HCT116 (cell line): ENCODE results near the gene FMNL1. TPM values are rescaled to one million over a fixed set of nuclear protein-coding genes. Genes with fewer than 3 reads are reported as not detected.

Source experiments
- ATAC-seq: fragments of 200-7000 bp; cut with Tn5 transposase; 2 replicates; pipeline ENCODE4 v1.9.1; 2020; ENCODE audit warnings: mild to moderate bottlenecking, moderate library complexity
- BruUV-seq: library from RNA; stranded (reverse); fragments of 400-500 nt; replicated peaks from 2 replicates; lab custom pipeline; 2021; lab: Mats Ljungman, UMichigan
- CTCF ChIA-PET: fragments of 300-600 bp; sonication (Branson Sonifier 250); formaldehyde crosslinking; loops from one replicate; lab custom pipeline; 2021; ENCODE audit warnings: antibody characterized with exemption; lab: Charles Lee
- POLR2A ChIA-PET: fragments of 300-600, 350-600 bp; sonication (Branson Sonifier 250); formaldehyde crosslinking; loops from one replicate; lab custom pipeline; 2021; ENCODE audit warnings: antibody characterized with exemption; lab: Charles Lee
- RAD21 ChIA-PET, 2 experiments: fragments of 300-600 bp; sonication (Branson Sonifier 250); formaldehyde crosslinking; loops; one replicate each; lab custom pipeline; 2023; ENCODE audit warnings: low total read pairs in 2 of 2; ENCODE audit not compliant: uncharacterized antibody in 2 of 2, unreplicated experiment in 2 of 2, low non-redundant PET in 1 of 2; lab: Charles Lee
- DNase-seq: peaks from one replicate; pipeline ENCODE4 v3.0.0-alpha.2; 2010; ENCODE audit warnings: low read depth, low spot score
- H2AFZ ChIP-seq: fragments of 200-600 bp; shearing (Covaris generic), sonication (generic); 2 replicates; pipeline ENCODE4 v1.6.1; 2017; ENCODE audit warnings: low read depth, mixed run types, mixed read lengths, antibody characterized with exemption, low read length; ENCODE audit not compliant: poor library complexity, severe bottlenecking
- H3K27ac ChIP-seq: 2 replicates; pipeline ENCODE4 v1.5.1; 2012; ENCODE audit warnings: low read depth, low read length
- H3K27me3 ChIP-seq: fragments of 200-600 bp; sonication (generic); 2 replicates; pipeline ENCODE4 v1.6.1; 2016; ENCODE audit warnings: mixed run types, low read length, mixed read lengths; ENCODE audit not compliant: insufficient read depth
- H3K36me3 ChIP-seq, 2 experiments: fragments of 200-500 bp in 1 of 2; fragments of 200-600 bp in 1 of 2; sonication (Bioruptor generic) in 1 of 2; sonication (generic) in 1 of 2; 2 replicates each; pipeline versions ENCODE4 v1.5.1 to v1.6.1; 2014 to 2016; ENCODE audit warnings: low read length in 2 of 2, inconsistent platforms in 1 of 2, mixed read lengths in 1 of 2, mixed run types in 1 of 2; ENCODE audit not compliant: insufficient read depth in 2 of 2, control insufficient read depth in 1 of 2
- H3K4me1 ChIP-seq, 2 experiments: fragments of 200-600 bp in 1 of 2; sonication (generic) in 1 of 2; 2 replicates each; pipeline versions ENCODE4 v1.5.1 to v1.6.1; 2012 to 2017; ENCODE audit warnings: low read length in 2 of 2, inconsistent platforms in 1 of 2, mild to moderate bottlenecking in 1 of 2, mixed read lengths in 1 of 2, mixed run types in 1 of 2, moderate library complexity in 1 of 2; ENCODE audit not compliant: insufficient read depth in 2 of 2, control insufficient read depth in 1 of 2
- H3K4me2 ChIP-seq: fragments of 200-600 bp; sonication (generic); 2 replicates; pipeline ENCODE4 v1.6.1; 2017; ENCODE audit warnings: mixed run types, low read length, mixed read lengths
- H3K4me3 ChIP-seq, 2 experiments: fragments of 200-600 bp in 1 of 2; sonication (generic) in 1 of 2; replicated peaks in 1 of 2; 2 replicates each; pipeline ENCODE4 v1.5.1; 2011 to 2016; ENCODE audit warnings: low read length in 2 of 2, control low read depth in 1 of 2, low read depth in 1 of 2, mild to moderate bottlenecking in 1 of 2, mixed read lengths in 1 of 2, mixed run types in 1 of 2
- H3K79me2 ChIP-seq: fragments of 200-600 bp; sonication (generic); 2 replicates; pipeline ENCODE4 v1.6.1; 2017; ENCODE audit warnings: mild to moderate bottlenecking, mixed run types, low read length, moderate library complexity, mixed read lengths; ENCODE audit not compliant: insufficient read depth
- H3K9ac ChIP-seq: fragments of 200-600 bp; sonication (generic); 2 replicates; pipeline ENCODE4 v1.6.1; 2016; ENCODE audit warnings: low read length, mixed read lengths
- H3K9me2 ChIP-seq: fragments of 200-600 bp; sonication (generic), shearing (Covaris generic); 2 replicates; pipeline ENCODE4 v1.6.1; 2017; ENCODE audit warnings: mixed run types, mild to moderate bottlenecking, moderate library complexity; ENCODE audit not compliant: insufficient read depth
- H3K9me3 ChIP-seq, 2 experiments: fragments of 200-500 bp in 1 of 2; fragments of 200-600 bp in 1 of 2; sonication (Bioruptor generic) in 1 of 2; sonication (generic) in 1 of 2; 2 replicates each; pipeline ENCODE4 v1.6.1; 2014 to 2017; ENCODE audit warnings: low read length in 2 of 2, mixed read lengths in 2 of 2, inconsistent platforms in 1 of 2, low read depth in 1 of 2, mild to moderate bottlenecking in 1 of 2, mixed run types in 1 of 2, moderate library complexity in 1 of 2; ENCODE audit not compliant: control insufficient read depth in 1 of 2, insufficient read depth in 1 of 2
- H4K20me1 ChIP-seq: fragments of 200-600 bp; sonication (generic), shearing (Covaris generic); 2 replicates; pipeline ENCODE4 v1.6.1; 2017; ENCODE audit warnings: mixed run types, mild to moderate bottlenecking, moderate library complexity; ENCODE audit not compliant: insufficient read depth
- CEBPB ChIP-seq: IDR thresholded peaks from 2 replicates; pipeline ENCODE4 v1.6.1; 2012; ENCODE audit warnings: low read depth
- FOSL1 ChIP-seq: IDR thresholded peaks from 2 replicates; pipeline ENCODE4 v1.6.1; 2012; ENCODE audit warnings: low read depth
- JUND ChIP-seq: IDR thresholded peaks from 2 replicates; pipeline ENCODE4 v1.6.1; 2012
- RAD21 ChIP-seq: IDR thresholded peaks from 2 replicates; pipeline ENCODE4 v1.6.1; 2012; ENCODE audit warnings: low read depth, mild to moderate bottlenecking
- SP1 ChIP-seq: IDR thresholded peaks from 2 replicates; pipeline ENCODE4 v1.6.1; 2012; ENCODE audit warnings: low read depth
- SRF ChIP-seq: IDR thresholded peaks from 2 replicates; pipeline ENCODE4 v1.6.1; 2012; ENCODE audit warnings: low read depth
- YY1 ChIP-seq: IDR thresholded peaks from 2 replicates; pipeline ENCODE4 v1.6.1; 2011; ENCODE audit warnings: low read length, low read depth, moderate library complexity, mild to moderate bottlenecking; ENCODE audit not compliant: insufficient replicate concordance; ENCODE audit errors: extremely low read depth
- ZFX ChIP-seq: fragments of 450-650 bp; IDR thresholded peaks from 2 replicates; pipeline ENCODE4 v1.6.1; 2017
- intact Hi-C: fragments of 100-400 bp; cut with micrococcal nuclease; formaldehyde crosslinking; loops from 2 replicates; pipeline ENCODE4 v1.10.0; 2022
- total RNA-seq: library from RNA; stranded (reverse); gene quantifications from one replicate; pipeline ENCODE4 v1.2.1, GENCODE V29; 2021; ENCODE audit not compliant: unreplicated experiment
- TF ChIP-seq, protein P1 (sequence below): IDR thresholded peaks from 2 replicates; pipeline ENCODE4 v1.6.1; 2012
- TF ChIP-seq, protein P2 (sequence below): IDR thresholded peaks from 2 replicates; pipeline ENCODE4 v1.6.1; 2012
- TF ChIP-seq, protein P3 (sequence below): IDR thresholded peaks from 2 replicates; pipeline ENCODE4 v1.6.1; 2012; ENCODE audit warnings: low read depth

Gene FMNL1
- total RNA-seq, 1 experiment from 2014 or later, result 8.2 TPM

DNA sequence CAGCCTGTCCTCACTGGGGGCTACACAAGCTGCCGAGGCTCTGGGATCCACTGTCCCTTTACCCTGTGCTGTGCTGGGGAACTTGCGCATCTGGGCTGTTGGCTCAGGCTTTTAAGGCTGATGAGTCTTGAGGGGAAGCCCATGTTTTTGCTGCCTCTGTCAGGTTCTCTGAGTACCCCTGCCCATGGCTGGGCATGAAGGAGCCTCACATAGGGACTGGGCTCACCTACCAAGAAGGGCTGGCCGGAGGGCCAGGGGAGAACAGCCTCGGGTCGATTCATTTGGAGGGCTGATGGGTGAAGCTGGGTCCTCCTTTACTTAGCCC, 14.6 kb downstream of the FMNL1 start:
- no peak overlapping the region for H2AFZ ChIP-seq
- H3K4me2 ChIP-seq, result no peak overlapping the region
- no peak overlapping the region for H3K27ac ChIP-seq
- H3K4me1 ChIP-seq, result peaks cover 6 to 13% of the 10 kb centered on the region in 2 experiments; a peak in 3 of 4 replicates
- H4K20me1 ChIP-seq, result no peaks in the 10 kb centered on the region
- no peak for ATAC-seq
- ChIA-PET RAD21 (interaction anchor here in 1 of 2 experiments (1.0 kb wide), 1 partner anchor 101 kb away, joined by 4 read pairs; the partner anchor contains the start of gene ACBD4), POLR2A (no interaction called here), CTCF (interaction anchor here (0.7 to 3.4 kb wide), 8 partner anchors 8 to 135 kb away, joined by 3 to 34 read pairs (median 4); partner anchors contain the start of gene ACBD4)
- H3K9me2 ChIP-seq, result no peaks in the 10 kb centered on the region
- H3K9me3 ChIP-seq, result no peaks in the 10 kb centered on the region
- no TSS peak for BruUV-seq
- H3K36me3 ChIP-seq, result no peaks in the 10 kb centered on the region
- intact Hi-C loops, result no loop called here
- H3K79me2 ChIP-seq, result no peaks in the 10 kb centered on the region
- H3K4me3 ChIP-seq, result no peak overlapping the region
- H3K27me3 ChIP-seq, result no peaks in the 10 kb centered on the region
- no peak overlapping the region for H3K9ac ChIP-seq
- no peak for DNase-seq
- no peak for TF ChIP-seq ZFX
- no peak for TF ChIP-seq SP1
- no peak for TF ChIP-seq RAD21
- no peak for TF ChIP-seq FOSL1
- no peak for TF ChIP-seq YY1
- TF ChIP-seq, protein P1, sequence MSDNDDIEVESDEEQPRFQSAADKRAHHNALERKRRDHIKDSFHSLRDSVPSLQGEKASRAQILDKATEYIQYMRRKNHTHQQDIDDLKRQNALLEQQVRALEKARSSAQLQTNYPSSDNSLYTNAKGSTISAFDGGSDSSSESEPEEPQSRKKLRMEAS, result no peak
- TF ChIP-seq SRF, result no peak
- TF ChIP-seq, protein P2, sequence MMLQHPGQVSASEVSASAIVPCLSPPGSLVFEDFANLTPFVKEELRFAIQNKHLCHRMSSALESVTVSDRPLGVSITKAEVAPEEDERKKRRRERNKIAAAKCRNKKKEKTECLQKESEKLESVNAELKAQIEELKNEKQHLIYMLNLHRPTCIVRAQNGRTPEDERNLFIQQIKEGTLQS, result no peak
- TF ChIP-seq, protein P3, sequence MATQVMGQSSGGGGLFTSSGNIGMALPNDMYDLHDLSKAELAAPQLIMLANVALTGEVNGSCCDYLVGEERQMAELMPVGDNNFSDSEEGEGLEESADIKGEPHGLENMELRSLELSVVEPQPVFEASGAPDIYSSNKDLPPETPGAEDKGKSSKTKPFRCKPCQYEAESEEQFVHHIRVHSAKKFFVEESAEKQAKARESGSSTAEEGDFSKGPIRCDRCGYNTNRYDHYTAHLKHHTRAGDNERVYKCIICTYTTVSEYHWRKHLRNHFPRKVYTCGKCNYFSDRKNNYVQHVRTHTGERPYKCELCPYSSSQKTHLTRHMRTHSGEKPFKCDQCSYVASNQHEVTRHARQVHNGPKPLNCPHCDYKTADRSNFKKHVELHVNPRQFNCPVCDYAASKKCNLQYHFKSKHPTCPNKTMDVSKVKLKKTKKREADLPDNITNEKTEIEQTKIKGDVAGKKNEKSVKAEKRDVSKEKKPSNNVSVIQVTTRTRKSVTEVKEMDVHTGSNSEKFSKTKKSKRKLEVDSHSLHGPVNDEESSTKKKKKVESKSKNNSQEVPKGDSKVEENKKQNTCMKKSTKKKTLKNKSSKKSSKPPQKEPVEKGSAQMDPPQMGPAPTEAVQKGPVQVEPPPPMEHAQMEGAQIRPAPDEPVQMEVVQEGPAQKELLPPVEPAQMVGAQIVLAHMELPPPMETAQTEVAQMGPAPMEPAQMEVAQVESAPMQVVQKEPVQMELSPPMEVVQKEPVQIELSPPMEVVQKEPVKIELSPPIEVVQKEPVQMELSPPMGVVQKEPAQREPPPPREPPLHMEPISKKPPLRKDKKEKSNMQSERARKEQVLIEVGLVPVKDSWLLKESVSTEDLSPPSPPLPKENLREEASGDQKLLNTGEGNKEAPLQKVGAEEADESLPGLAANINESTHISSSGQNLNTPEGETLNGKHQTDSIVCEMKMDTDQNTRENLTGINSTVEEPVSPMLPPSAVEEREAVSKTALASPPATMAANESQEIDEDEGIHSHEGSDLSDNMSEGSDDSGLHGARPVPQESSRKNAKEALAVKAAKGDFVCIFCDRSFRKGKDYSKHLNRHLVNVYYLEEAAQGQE, result no peak
- no peak for TF ChIP-seq JUND
- TF ChIP-seq CEBPB, result no peak
